Measurements from ENCODE around the gene CD101.
A peak's percentile ranks its signal among the peaks of the same experiment; 100 is the strongest.

CD101 gene

GRCh38 chr1:117017062-117017461, 15.5 kb downstream of the CD101 start:
- DNase-seq, result no peak

GRCh38 chr1:117017648-117018047, 16.1 kb downstream of the CD101 start:
- DNase-seq, result no peak

GRCh38 chr1:117020526-117021156, 19.1 kb downstream of the CD101 start:
- DNase-seq, result peak; percentile 33

GRCh38 chr1:117022114-117022513, 20.6 kb downstream of the CD101 start:
- no peak for DNase-seq

- no peak for DNase-seq
Observed at GRCh38 chr1:117025568-117025967, 24.0 kb downstream of the CD101 start.

GRCh38 chr1:117026361-117026760, 24.8 kb downstream of the CD101 start:
- DNase-seq, result no peak

GRCh38 chr1:117029685-117030084, 28.1 kb downstream of the CD101 start:
- DNase-seq, result no peak

- DNase-seq, result no peak
Observed at GRCh38 chr1:117030271-117030877, 28.8 kb downstream of the CD101 start.

- DNase-seq, result no peak
Observed at GRCh38 chr1:117032266-117032665, 30.7 kb downstream of the CD101 start.

- no peak for DNase-seq
Observed at GRCh38 chr1:117032681-117033539, 31.4 kb downstream of the CD101 start.

- DNase-seq, result no peak
Observed at GRCh38 chr1:117033772-117034171, 32.2 kb downstream of the CD101 start.

- no peak for DNase-seq
Observed at GRCh38 chr1:117034791-117035290, 33.3 kb downstream of the CD101 start.

GRCh38 chr1:117036018-117036461, 34.5 kb downstream of the CD101 start:
- no peak for DNase-seq

- no peak for DNase-seq
Observed at GRCh38 chr1:117037802-117038201, 36.2 kb downstream of the CD101 start.

GRCh38 chr1:117038236-117038635, 36.7 kb downstream of the CD101 start:
- DNase-seq, result no peak

- DNase-seq, result no peak
Observed at GRCh38 chr1:117044217-117044616, 42.7 kb downstream of the CD101 start.

GRCh38 chr1:117045644-117046043, 44.1 kb downstream of the CD101 start:
- DNase-seq, result no peak

- DNase-seq, result no peak
Observed at GRCh38 chr1:117046781-117047180, 45.2 kb downstream of the CD101 start.

GRCh38 chr1:117047271-117047670, 45.7 kb downstream of the CD101 start:
- DNase-seq, result no peak

- peak; percentile 6 for DNase-seq
Observed at GRCh38 chr1:117049857-117050256, 48.3 kb downstream of the CD101 start.

- DNase-seq, result no peak
Observed at GRCh38 chr1:117051224-117052064, 49.9 kb downstream of the CD101 start.

GRCh38 chr1:117054068-117054467, 52.5 kb downstream of the CD101 start:
- no peak for DNase-seq

- no peak for DNase-seq
Observed at GRCh38 chr1:117058810-117059209, 57.2 kb downstream of the CD101 start.

Measured in midbrain (tissue), 1 donor.